ENCODE measurements around the gene GPR158. TPM values are rescaled to one million over a fixed set of nuclear protein-coding genes. Genes with fewer than 3 reads are reported as not detected.
A peak's percentile ranks its signal among the peaks of the same experiment; 100 is the strongest.

GPR158 gene
- total RNA-seq, 1 experiment from 2014 or later = 13.7 TPM

DNA sequence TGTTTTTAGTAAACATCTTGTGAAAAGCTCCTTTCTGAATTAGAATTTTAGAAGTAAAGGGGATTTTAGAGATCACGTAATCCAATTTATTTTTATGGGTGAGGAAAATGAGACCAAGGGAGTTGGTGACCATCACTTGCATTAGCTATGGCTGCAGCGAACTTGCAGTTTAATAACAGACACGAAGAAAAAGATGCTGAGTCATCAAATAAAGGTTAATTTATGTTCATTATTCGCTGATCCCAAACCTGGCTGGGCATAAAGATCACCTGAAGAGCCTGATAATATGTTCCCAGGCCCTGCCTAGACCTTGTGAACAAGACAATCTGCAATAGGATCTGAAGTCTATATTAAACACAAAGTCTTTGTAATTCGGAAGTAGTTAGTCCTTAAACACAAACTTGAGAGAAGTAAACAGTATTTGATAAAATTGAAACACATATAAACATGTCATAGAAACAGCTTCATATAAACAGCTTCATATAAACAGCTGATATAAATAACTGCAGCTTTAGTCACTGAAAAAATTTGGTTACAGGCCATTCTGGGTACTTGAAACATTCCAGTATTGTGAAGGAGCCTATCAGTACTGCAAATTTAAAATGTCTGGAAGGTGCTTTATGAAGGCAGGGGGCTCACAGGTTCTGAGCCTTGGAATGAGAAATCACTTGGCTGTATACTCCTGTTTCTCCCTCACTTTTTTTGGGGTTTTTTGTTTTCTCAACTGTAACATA lies 16.5 kb downstream of the GPR158 start:
- DNase-seq (ENCODE audit: low read depth) = no peak

DNA sequence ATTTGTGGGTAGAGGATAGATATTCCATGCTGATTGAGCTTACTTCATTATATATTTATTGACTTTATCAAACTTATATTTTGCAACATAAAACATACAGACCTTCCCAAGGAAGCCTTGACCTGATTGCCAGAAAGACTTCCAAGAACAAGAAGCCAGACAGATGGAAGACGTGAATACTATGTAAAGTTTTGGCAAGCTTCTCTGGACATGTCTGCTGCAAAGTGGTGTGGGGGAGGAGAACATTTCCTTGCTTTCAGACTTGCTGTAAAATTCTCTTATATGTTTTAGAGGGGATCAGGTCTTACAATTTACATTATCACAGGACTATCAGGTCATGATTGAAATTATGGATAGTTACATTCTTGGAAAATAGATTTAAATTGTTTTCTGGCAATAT lies 23.4 kb downstream of the GPR158 start:
- DNase-seq (ENCODE audit: low read depth) = no peak

DNA sequence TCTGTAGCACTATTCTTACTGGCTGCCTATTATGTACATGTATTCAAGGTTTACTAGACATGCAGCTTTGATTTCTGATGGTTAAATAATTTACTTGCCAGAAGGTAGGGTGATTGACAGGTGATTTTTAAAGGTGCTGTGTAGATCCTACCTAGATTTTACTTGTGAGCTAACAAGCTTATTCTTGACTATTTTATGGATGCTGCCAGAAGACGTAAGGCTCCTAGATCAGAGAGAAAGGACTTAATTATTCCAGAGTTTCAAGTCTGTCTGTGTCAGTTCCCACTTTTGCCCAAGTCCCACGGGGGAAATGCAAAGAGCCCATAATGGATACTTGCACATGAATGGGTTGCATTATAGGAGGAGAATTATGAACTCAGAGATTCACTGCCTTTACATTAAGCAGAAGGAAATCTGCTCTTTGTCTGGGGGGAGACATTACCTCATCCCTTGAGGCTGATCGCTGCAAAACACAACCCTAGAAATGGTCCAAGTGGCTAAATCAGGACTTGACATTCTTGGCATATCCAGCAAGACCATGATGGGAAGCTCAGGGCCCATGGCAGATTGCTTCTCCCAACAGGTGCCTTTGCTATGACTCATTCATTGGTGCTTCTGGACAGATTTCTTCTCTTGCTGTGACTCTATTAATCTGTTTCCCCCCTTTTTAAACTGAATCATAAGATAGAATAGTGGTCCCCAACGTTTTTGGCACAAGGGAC lies 32.1 kb downstream of the GPR158 start:
- no peak for DNase-seq (ENCODE audit: low read depth)

DNA sequence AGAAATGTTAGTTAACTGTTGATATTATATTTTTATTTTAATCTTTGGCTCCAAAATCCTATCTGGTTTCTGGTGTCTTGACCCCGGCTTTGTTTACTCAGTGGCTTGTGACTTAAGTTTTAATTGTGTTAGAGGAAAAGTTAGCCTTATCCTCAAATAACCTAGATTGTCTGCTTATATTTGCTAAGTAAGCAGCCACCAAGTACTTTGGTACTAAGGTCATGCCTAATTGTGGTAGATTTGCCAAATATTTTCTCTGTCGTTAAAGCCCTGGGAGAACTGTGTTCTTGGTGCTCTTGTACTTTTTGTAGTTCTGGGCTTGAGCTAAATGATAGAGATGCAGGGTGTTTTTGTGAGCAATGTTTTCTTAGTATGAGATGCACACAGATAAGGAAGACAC lies 34.8 kb downstream of the GPR158 start:
- no peak for DNase-seq (ENCODE audit: low read depth)

DNA sequence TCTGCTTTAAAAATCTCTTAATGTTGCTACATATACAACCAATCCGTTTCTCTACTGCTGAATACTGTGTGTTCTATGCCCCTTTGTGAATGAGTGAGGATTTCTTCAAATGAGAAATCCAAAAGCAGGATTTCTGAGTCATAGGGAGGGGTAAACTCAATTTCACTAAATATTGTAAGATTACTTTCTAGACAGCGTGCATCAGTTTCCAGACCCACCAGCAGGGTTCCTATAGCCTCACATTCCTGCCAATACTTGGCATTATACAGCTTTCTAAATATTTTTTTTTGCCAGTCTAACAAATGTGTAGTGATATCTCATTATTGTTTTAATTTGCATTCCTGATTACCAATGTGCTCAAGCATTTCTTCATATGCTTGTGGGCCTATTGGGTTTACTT lies 35.5 kb downstream of the GPR158 start:
- DNase-seq (ENCODE audit: low read depth) = no peak

DNA sequence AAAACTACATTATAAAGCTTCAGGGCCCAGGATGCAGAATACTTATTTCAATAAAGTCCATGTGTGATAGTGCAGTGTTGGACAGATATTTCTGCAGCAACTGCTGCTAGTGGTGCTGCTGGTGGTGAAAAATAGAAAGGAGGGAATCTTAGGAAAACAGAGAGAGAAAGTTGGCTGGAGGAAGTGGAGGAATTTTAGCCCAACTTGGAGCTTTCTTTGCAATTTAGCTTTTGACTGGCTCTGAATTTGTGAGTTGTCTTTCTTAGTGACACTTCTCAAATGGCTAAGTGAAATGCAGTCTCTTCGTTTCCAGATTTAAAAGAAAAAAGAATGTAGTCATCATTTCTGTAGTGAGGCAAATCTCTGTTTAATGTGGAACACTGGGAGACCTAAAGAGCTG lies 45.4 kb downstream of the GPR158 start:
- no peak for DNase-seq (ENCODE audit: low read depth)

DNA sequence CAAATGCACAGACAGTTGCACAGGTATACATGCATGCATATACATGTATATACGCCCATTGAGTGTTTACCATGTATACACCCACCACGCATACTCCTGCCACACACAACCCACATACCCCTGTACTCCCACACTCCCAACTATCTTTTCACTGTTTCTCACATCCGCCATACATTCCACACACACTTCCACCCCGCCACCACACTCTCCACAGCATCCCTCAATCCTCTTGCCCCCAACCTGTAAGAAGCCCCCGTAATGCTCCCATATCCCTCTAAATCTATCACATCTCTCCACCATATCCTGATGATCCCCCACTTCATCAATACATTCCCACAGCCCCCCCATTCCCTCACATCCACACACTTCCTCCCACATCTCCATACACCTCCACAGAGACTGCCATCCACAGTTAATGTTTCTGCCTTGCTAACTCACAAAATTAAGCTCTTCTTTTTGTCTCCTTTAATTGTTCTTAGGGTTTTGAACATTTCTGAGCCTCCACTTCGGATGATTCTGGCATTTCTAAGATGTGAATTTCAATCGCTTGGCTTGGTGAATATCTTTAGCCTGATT lies 47.4 kb downstream of the GPR158 start:
- DNase-seq (ENCODE audit: low read depth) = no peak

DNA sequence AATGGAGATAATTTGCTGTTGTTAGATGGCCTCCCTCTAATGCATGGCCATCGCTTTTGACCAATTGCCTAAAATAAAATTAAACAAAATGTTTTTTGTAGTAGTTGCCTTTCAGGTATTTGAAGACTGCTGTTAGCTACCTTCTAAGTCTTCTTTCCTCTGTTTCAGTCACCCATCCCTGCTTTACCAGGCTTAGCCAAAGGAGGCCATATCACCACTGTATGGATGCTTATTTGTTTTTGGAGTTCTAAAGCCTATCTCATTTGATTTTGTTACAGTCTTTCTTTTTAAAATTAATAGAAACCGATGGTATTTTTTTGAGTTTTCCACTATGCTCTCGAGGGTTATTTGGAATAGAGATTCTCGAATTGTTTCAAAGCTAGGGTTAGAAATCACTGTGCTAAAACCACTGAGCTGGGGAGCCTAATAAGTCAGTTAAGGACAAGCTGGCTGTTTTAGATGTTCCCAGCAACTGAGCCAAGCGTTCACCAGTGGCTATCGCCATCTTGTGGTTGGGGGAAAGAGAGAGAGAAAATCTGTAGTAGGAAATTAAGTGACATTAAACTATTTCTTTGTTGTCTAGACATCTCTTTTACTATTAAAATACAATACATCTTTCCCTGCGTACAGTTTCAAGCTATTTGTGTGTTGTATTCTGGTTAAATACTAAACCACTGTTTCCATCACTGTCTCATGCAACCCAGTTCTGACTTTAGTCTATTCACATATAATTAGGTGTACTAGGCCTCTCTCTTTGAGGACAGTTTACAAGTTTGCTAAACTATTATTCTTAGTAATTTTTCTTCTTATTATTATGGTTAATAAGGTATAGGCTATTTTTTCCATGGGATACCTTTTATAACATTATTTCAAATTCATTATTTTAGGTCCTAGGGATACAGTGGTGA lies 52.2 kb downstream of the GPR158 start:
- DNase-seq (ENCODE audit: low read depth) = peak; percentile 47

DNA sequence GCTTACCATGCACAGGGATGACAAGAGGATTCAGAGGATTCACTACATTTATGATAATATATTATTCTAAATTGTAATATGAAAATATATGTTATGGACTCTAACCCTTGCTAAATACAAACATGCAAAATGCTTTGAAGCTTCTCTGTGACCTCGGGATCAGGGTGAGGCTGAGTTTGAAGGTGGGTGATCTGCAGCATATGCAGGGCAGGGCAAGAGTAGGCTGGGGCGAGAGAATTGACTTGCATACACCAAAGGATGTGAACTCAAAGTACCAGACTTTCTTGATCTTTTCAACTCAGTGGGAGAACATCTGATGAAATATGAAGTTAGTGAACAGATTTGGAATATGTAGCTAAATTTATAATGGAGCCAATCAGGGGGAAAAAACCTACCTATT lies 57.0 kb downstream of the GPR158 start:
- no peak for DNase-seq (ENCODE audit: low read depth)

DNA sequence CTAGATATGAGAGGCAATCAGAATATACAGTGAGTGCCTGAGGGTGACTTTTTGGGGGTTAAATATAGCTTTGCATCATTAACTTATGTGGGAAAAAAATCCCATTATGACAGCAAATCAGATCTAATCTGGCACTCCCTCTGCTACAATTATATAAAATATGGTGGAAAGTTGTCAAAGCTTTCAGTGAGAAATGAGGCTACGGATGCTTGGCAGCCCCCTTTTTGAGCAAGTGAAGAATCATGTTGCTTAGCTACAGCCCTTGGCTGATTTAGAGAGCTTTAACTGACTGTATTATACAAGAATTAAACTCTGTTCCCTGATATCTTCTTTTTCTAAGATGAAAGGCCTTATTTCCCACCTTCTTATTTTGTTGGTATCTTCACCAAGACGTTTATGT lies 57.4 kb downstream of the GPR158 start:
- DNase-seq (ENCODE audit: low read depth) = no peak

DNA sequence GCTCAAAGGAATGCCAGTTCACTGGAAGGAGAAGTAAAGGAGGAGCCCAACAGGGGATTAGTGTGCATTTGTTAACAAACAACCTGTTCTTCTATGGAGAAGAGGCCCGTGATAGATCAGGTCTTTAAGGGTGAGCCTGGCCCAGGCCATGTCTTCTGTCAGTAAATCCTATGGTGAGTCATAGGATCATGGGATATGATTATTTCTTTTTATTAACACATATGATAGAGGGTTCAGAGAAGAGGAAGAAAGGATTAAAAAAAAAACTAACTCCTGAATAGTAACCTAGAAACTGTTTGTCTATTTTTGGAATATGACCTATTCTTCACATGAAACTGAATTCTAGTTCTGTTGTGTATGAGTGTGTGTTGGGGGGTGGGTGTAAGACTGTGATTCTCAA lies 70.4 kb downstream of the GPR158 start:
- no peak for DNase-seq (ENCODE audit: low read depth)

DNA sequence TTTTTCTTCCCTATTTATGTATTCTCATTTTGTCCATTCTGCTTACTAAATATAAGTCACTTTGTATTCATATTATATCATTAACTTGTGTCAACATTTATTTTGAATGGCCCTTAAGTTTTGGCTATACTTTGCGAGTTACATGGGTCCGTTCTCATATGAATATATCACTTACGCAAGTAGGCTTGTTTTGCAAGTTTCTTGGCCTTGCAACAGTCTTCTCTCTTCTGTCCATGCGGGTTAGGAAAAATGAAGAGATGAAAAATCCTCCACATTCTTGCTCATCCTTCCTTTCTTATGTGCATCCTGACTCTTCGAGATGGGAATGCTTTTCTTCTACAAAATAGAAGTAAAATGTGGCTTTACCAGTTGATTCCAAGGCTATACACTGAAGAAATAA lies 82.8 kb downstream of the GPR158 start:
- no peak for DNase-seq (ENCODE audit: low read depth)

DNA sequence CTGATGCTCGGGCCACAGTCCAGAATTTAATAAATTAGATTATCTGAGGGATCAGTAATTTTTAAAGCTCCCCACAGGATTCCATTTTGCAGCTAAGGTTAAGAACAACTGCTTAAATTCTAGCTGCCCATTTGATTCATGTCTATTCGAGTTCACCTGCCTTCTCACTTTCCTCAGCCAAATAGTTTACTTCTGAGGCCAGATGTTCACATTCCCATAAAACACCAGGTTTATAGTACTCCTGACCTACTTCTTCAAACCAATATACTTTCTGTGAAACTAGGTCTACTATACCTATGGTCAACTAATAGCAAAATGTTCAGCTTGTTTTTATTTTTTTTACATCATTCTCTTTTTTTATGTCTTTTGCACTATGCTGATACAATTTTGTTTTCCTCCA lies 86.3 kb downstream of the GPR158 start:
- no peak for DNase-seq (ENCODE audit: low read depth)

DNA sequence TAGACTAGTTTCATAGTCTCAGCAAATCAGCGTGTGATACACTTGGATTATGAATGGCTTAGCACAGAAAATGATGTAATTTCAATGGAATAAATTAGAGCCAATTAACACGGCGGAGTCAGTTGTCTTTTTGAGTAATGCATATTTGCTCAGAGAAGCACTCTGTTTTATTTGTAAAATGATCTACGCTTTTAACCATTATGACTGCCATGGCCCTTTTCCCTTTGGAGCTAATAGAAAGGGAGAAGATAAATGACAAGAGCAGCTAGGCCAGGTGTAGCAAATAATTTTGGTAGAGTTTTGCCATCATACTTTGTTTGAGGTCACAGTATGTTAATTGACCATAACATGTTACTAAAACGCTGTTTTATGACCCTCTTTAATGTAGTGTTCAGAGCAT lies 86.8 kb downstream of the GPR158 start:
- DNase-seq (ENCODE audit: low read depth) = no peak

DNA sequence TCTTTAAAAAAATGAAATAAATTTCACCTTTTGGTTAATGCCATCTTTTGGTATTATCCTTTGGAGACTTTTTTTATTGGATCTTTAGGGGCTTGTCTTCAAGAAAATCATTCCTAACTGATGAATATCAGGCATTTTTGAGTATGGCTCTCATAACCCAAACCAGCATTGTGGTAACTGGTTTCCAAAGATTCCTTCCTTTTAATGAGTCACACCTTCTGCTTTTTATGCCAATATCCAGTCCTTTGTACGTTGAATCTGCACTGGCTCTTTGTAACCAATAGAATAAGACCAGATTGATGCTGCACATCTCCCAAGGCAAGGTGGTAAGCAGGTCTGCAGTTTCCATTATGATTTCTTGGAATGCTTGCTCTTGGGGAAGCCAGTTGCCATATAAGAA lies 89.1 kb downstream of the GPR158 start:
- DNase-seq (ENCODE audit: low read depth) = no peak

DNA sequence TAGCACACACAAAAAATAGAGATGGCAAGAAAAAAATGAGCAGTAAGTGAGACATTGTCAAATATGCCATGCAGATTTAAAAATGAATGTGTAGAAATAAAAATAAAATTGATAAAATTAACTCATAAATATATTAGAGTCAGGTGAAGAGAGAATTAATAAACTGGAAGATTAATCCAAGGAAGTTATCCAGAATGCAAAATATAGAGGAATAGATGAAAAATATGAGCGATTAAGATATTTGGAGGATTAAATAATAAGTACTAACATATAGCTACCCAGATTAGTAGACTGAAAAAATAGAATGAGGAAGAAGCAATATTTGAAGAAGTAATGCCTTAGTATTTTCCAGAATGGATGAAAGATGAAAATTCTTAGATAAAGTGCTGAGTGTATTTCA lies 103.4 kb downstream of the GPR158 start:
- DNase-seq (ENCODE audit: low read depth) = no peak

DNA sequence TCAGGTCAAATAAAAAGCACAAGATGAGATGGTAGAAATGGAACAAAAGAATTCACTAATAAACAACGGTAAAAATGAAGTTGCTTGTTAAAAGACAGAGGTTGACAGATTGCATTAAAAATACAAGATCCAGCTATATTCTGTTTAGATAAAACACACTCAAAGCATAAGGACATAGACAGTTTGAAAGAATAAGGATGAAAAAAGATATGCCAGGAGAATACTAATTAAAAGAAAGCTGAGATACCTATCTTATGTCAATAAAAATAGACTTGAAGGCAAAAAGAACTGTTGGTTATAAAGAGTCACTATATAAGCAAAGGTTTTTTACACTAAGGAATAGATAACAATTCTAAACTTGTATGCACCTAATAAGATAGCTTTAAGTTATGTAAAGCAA lies 105.3 kb downstream of the GPR158 start:
- DNase-seq (ENCODE audit: low read depth) = no peak

DNA sequence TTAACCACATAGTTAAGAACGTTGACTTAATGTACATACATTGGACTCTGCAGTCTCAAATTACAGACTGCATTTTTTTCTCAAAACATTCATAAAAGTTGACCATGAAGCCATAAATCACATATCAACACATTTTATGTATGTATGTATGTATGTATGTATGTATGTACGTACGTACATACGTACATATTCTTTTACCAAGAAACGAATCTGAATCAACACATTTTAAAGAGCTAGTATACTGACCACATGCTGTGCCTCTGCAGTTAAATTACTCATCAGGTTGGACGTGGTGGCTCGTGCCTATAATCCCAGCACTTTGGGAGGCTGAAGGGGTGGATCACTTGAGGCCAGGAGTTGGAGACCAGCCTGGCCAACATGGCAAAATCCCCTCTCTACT lies 105.8 kb downstream of the GPR158 start:
- no peak for DNase-seq (ENCODE audit: low read depth)

DNA sequence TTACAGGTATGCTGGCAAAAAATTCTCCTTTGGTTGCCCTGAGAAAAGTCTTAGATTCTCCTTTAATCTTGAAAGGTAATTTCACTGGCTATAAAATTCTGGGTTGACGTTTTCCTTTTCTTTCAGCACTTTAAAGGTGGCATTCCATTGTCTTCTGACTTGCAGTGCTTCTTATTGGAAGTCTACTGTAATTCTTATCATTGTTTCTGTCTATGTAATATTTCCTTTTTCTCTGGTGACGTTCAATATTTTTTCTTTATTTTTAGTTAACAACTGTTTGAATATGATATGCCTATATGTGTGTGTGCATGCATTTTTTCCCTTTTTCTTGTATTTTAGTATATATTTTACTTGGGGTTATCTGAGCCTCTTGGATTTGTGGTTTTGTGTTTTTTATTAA lies 111.0 kb downstream of the GPR158 start:
- DNase-seq (ENCODE audit: low read depth) = no peak

DNA sequence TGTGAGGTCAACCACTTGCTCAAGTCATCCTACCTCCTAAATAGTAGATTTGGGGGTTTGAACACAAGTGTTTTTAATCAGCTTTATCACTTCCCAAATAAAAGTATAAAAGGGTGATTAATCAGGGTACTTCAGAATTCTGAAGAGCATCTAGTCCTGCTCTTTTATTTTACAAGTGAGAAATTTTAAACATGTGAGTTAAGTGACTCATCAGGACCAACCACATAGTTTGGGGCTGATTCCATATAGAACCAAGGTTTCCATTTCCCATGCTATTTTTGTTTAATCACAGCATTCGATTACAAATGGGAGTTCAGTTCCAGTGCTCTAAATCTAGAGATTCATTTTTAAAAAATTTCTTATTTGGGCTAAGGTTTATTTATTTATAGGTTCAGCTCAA lies 113.4 kb downstream of the GPR158 start:
- DNase-seq (ENCODE audit: low read depth) = no peak

DNA sequence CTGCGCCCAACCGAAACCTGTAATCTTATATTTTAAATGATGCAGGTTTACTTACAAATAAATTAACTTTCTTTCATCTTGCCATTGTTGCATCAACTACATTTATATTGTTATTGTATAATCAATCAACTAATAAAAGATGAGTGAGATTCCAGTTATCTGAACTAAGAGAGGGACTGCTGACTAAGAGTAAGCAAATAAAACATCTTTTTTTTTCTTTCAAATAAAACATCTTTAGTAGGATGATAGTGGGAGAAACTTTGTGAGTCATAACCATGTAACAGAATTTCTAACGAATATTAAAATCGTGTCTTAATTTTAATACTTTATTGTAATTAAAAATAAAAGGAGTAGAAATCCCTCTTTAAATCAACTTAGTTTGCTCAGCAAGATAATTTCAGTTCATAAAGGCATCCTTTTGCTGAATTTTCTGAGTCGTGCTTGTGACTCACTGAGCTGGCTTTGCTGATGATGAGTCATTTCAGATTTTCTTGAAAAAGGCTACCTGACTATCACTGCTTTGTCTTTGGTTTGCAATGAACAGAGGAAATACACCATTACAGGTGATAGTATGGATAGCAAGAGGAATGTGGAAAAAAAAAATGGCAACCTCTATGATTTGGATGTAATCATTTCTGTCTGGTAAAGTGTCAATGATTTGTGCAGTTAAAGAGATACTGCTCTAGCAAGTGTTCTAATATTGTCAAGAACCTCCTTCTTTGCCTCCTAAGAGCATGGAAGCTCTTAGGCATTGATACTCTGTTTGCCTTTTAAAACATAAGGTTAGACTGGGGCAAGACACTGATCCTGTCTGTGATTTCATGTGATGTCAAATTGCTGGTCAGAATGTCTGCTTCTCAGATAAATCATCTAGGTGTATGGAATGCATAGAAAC lies 119.5 kb downstream of the GPR158 start:
- DNase-seq (ENCODE audit: low read depth) = peak; percentile 27

Data from RPMI7951 (cell line).